Sigmoid colon (tissue), 7 donors: ENCODE data around the gene XYLT1. TPM values are rescaled to one million over a fixed set of nuclear protein-coding genes. Genes with fewer than 3 reads are reported as not detected.

Experiments
- DNase-seq: peaks from one replicate; pipeline ENCODE4 v3.0.0-alpha.2; 2019
- H3K27ac ChIP-seq, 4 donors: fragments of 200-600 bp; sonication (generic); one replicate each; pipeline ENCODE4 v1.5.1; 2016 to 2019; ENCODE audit warnings: mild to moderate bottlenecking in 1 of 4
- H3K27me3 ChIP-seq, 3 donors: fragments of 200-600 bp; sonication (generic); one replicate each; pipeline ENCODE4 v1.5.1; 2019; ENCODE audit warnings: mild to moderate bottlenecking in 1 of 3
- H3K36me3 ChIP-seq, 4 donors: fragments of 200-600 bp; sonication (generic); one replicate each; pipeline ENCODE4 v1.5.1; 2016 to 2019
- H3K4me1 ChIP-seq, 4 donors: fragments of 200-600 bp; sonication (generic); one replicate each; pipeline ENCODE4 v1.5.1; 2017 to 2019
- H3K4me3 ChIP-seq, 4 donors: fragments of 200-600 bp; sonication (generic); one replicate each; pipeline ENCODE4 v1.5.1; 2017 to 2019; ENCODE audit warnings: mild to moderate bottlenecking in 2 of 4, moderate library complexity in 1 of 4
- H3K9me3 ChIP-seq, 4 donors: fragments of 200-600 bp in 3 of 4; sonication (generic) in 3 of 4; one replicate each; pipeline versions ENCODE4 v1.5.1 to v1.6.1; 2013 to 2019
- CTCF ChIP-seq, 4 experiments: fragments of 450-650 bp in 3 of 4; fragments of 200-600 bp in 1 of 4; IDR thresholded peaks; one replicate each; pipeline ENCODE4 v1.5.1; 2016 to 2019; ENCODE audit warnings: antibody characterized with exemption in 4 of 4, mild to moderate bottlenecking in 3 of 4, moderate library complexity in 2 of 4
- EP300 ChIP-seq, 4 donors: sonication (generic); formaldehyde crosslinking; IDR thresholded peaks; one replicate each; pipeline ENCODE4 v1.6.1; 2017; ENCODE audit warnings: antibody characterized with exemption in 4 of 4
- POLR2A ChIP-seq, 2 donors: fragments of 450-650 bp; IDR thresholded peaks; one replicate each; pipeline ENCODE4 v1.6.1; 2016; ENCODE audit warnings: antibody characterized with exemption in 2 of 2, mild to moderate bottlenecking in 2 of 2, moderate library complexity in 2 of 2
- POLR2AphosphoS5 ChIP-seq, 4 donors: sonication (generic); formaldehyde crosslinking; IDR thresholded peaks; one replicate each; pipeline ENCODE4 v1.6.1; 2017; ENCODE audit warnings: antibody characterized with exemption in 4 of 4
- WGBS, 2 donors: extraction: QIAGEN DNeasy Blood & Tissue Kit; methylation state at CpG; one replicate each; pipeline ENCODE4 v1.1.7; 2013; 5-methylcytosine and 5-hydroxymethylcytosine counted together
- intact Hi-C: fragments of 100-400 bp; cut with DNase I; formaldehyde crosslinking; loops from one replicate; pipeline ENCODE4 v1.15.1; 2023
- polyA plus RNA-seq, 3 donors: library from polyadenylated mRNA; stranded (reverse); fragments of 200-250 nt; gene quantifications; one replicate each; pipeline ENCODE4 v1.2.3, GENCODE V29; 2013
- total RNA-seq, 4 donors: library from RNA; depleted of rRNA; stranded (reverse); fragments of >200 nt; gene quantifications; one replicate each; pipeline ENCODE4 v1.1.0, GENCODE V29; 2016
- donor health status: healthy with polysubstance abuse.
- donor health status: Bipolar disorder and iron deficiency.
- donor health status: healthy.

The XYLT1 gene
- total and polyA plus RNA-seq, 7 donors = 0.60 to 33.2 (median 23.0) TPM

GRCh38 chr16:17194190-17194780 is 276.5 kb downstream of the XYLT1 start:
- Histone ChIP-seq H3K4me3 (no peak overlapping the region), H3K27ac (no peak overlapping the region), H3K9me3 (no peaks in the 10 kb centered on the region), H3K4me1 (no peaks in the 10 kb centered on the region), H3K36me3 (peaks cover 6 to 69% (median 22%) of the 10 kb centered on the region in 4 donors), H3K27me3 (no peaks in the 10 kb centered on the region)
- peak; percentile 78 for DNase-seq
- no peak for TF ChIP-seq EP300 (IDR thresholded peaks at IDR 0.05)
- TF ChIP-seq CTCF (IDR thresholded peaks at IDR 0.05) = peak in 3 of 4 experiments; percentile 49 to 66 (median 65)
- intact Hi-C loops = loop anchor here (10.0 kb wide), 1 partner anchor 391 kb away; no protein-coding TSS in a partner anchor
- 52 to 64% methylated on average over 14 of the region's 14 CpGs for WGBS, 2 donors

- WGBS, 2 donors = 87 to 91% methylated on average over 6 of the region's 6 CpGs
Measured at GRCh38 chr16:17193566-17194100, 277.1 kb downstream of the XYLT1 start.

GRCh38 chr16:17184026-17184425 is 286.7 kb downstream of the XYLT1 start:
- Histone ChIP-seq H3K27me3 (no peaks in the 10 kb centered on the region), H3K36me3 (peaks cover 0 to 25% (median 8%) of the 10 kb centered on the region in 4 donors), H3K9me3 (no peaks in the 10 kb centered on the region), H3K4me3 (no peak overlapping the region), H3K4me1 (no peaks in the 10 kb centered on the region), H3K27ac (no peak overlapping the region)
- DNase-seq = no peak
- intact Hi-C loops = no loop called here
- 91 to 94% methylated on average over 7 of the region's 7 CpGs for WGBS, 2 donors
- TF ChIP-seq CTCF (IDR thresholded peaks at IDR 0.05) (no peak), POLR2AphosphoS5 (IDR thresholded peaks at IDR 0.05) (no peak), POLR2A (IDR thresholded peaks at IDR 0.05) (no peak), EP300 (IDR thresholded peaks at IDR 0.05) (no peak)

More at GRCh38 chr16:17193566-17194100, 277.1 kb downstream of the XYLT1 start:
- Histone ChIP-seq H3K9me3 (no peaks in the 10 kb centered on the region), H3K4me3 (no peak overlapping the region), H3K36me3 (peaks cover 0 to 66% (median 21%) of the 10 kb centered on the region in 4 donors), H3K27ac (no peak overlapping the region), H3K27me3 (no peaks in the 10 kb centered on the region), H3K4me1 (no peaks in the 10 kb centered on the region)
- DNase-seq = no peak
- TF ChIP-seq POLR2A (IDR thresholded peaks at IDR 0.05) (no peak), POLR2AphosphoS5 (IDR thresholded peaks at IDR 0.05) (no peak), CTCF (IDR thresholded peaks at IDR 0.05) (no peak), EP300 (IDR thresholded peaks at IDR 0.05) (no peak)
- intact Hi-C loops = loop anchor here (10.0 kb wide), 1 partner anchor 391 kb away; no protein-coding TSS in a partner anchor

GRCh38 chr16:17177959-17178905 is 292.5 kb downstream of the XYLT1 start:
- WGBS, 2 donors = 82 to 86% methylated on average over 14 of the region's 14 CpGs
- DNase-seq = no peak
- Histone ChIP-seq H3K4me3 (no peak overlapping the region), H3K4me1 (no peaks in the 10 kb centered on the region), H3K36me3 (peaks cover 0 to 36% (median 5%) of the 10 kb centered on the region in 4 donors), H3K9me3 (no peaks in the 10 kb centered on the region), H3K27ac (no peak overlapping the region), H3K27me3 (no peaks in the 10 kb centered on the region)
- TF ChIP-seq POLR2A (IDR thresholded peaks at IDR 0.05) = no peak
- intact Hi-C loops = no loop called here
